Right lobe of liver (tissue), 6 donors: Measurements from ENCODE around the gene ERFE. TPM values are rescaled to one million over a fixed set of nuclear protein-coding genes. Genes with fewer than 3 reads are reported as not detected.

Experiments used
- ATAC-seq, 4 donors: fragments of 200-7000 bp; cut with Tn5 transposase; one replicate each; pipeline ENCODE4 v1.9.1; 2020; ENCODE audit warnings: mild to moderate bottlenecking in 4 of 4, moderate library complexity in 4 of 4
- DNase-seq, 3 donors: peaks; one replicate each; pipeline ENCODE4 v3.0.0-alpha.2; 2020
- H3K27ac ChIP-seq, 3 donors: fragments of 200-600 bp; one replicate each; pipeline ENCODE4 v1.8.0; 2022
- H3K27me3 ChIP-seq, 2 donors: fragments of 200-600 bp; one replicate each; pipeline ENCODE4 v1.8.0; 2022
- H3K36me3 ChIP-seq, 4 donors: fragments of 200-600 bp; sonication (generic) in 1 of 4; one replicate each; pipeline versions ENCODE4 v1.5.1 to v1.8.0; 2017 to 2022; ENCODE audit warnings: control low read depth in 1 of 4
- H3K4me1 ChIP-seq, 4 donors: fragments of 200-600 bp; sonication (generic) in 1 of 4; one replicate each; pipeline versions ENCODE4 v1.5.1 to v1.8.0; 2017 to 2022; ENCODE audit warnings: control low read depth in 1 of 4
- H3K4me3 ChIP-seq, 3 donors: fragments of 200-600 bp; one replicate each; pipeline ENCODE4 v1.8.0; 2022
- H3K9me3 ChIP-seq, 4 donors: fragments of 200-600 bp; sonication (generic) in 1 of 4; one replicate each; pipeline versions ENCODE4 v1.5.1 to v1.8.0; 2017 to 2022; ENCODE audit warnings: control low read depth in 1 of 4
- CTCF ChIP-seq, 4 donors: fragments of 200-600 bp in 3 of 4; fragments of 450-650 bp in 1 of 4; IDR thresholded peaks; one replicate each; pipeline versions ENCODE4 v1.5.1 to v1.8.0; 2016 to 2022; ENCODE audit warnings: antibody characterized with exemption in 4 of 4, mild to moderate bottlenecking in 2 of 4
- POLR2A ChIP-seq: fragments of 450-650 bp; IDR thresholded peaks from one replicate; pipeline ENCODE4 v1.6.1; 2017; ENCODE audit warnings: antibody characterized with exemption, mild to moderate bottlenecking
- WGBS: methylation state at CpG from one replicate; pipeline ENCODE4 v1.1.6; 2018; ENCODE audit warnings: low coverage, low lambda C conversion rate; ENCODE audit not compliant: insufficient coverage; ENCODE audit errors: missing lambda C conversion rate; 5-methylcytosine and 5-hydroxymethylcytosine counted together
- intact Hi-C, 2 donors: fragments of 100-400 bp; cut with DNase I; formaldehyde crosslinking; loops; one replicate each; pipeline versions ENCODE4 v1.11.2 to v1.14.1; 2022
- total RNA-seq, 6 experiments: library from RNA; depleted of rRNA in 2 of 6; stranded (reverse); fragments of >200 nt in 2 of 6; fragmentation: NEBNext Ultra II Directional in 3 of 6; extraction: Animal tissue kit (Norgen Biotek cat#: 25700) in 3 of 6; gene quantifications; one replicate each; pipeline versions ENCODE4 v1.1.0 to v1.2.4, GENCODE V29; 2016 to 2023
- donor health status: DM: no; HTN: yes; CAD: no.
- donor health status: DM: no; HTN: no; CAD: no.
- donor health status: DM: no; HTN: no; CAD: no.
- donor health status: DM: no; HTN: yes; CAD: no.
- donor health status: DM: no; HTN: yes; CAD: no.

Gene ERFE
- total RNA-seq, 6 experiments from 2014 or later = 0.27 to 1.4 (median 0.31) TPM; not detected in 3

GRCh38 chr2:238140040-238140439, 18.7 kb upstream of the ERFE start:
- intact Hi-C loops = no loop called here

GRCh38 chr2:238140721-238141540, 17.8 kb upstream of the ERFE start:
- H3K9me3 ChIP-seq = no peaks in the 10 kb centered on the region
- no peak overlapping the region for H3K4me3 ChIP-seq
- peaks cover 0 to 6% (median 0%) of the 10 kb centered on the region in 4 donors for H3K4me1 ChIP-seq
- H3K27ac ChIP-seq = no peak overlapping the region
- WGBS = 100% methylated on average over 3 of the region's 60 CpGs
- no peak for DNase-seq
- ATAC-seq = no peak
- TF ChIP-seq POLR2A (no peak), CTCF (IDR thresholded peaks at IDR 0.05) (no peak)
- no peaks in the 10 kb centered on the region for H3K36me3 ChIP-seq
- intact Hi-C loops = no loop called here
- H3K27me3 ChIP-seq = no peaks in the 10 kb centered on the region

More at GRCh38 chr2:238140040-238140439, 18.7 kb upstream of the ERFE start:
- 50% methylated on average over 1 of the region's 7 CpGs for WGBS
- DNase-seq = no peak
- Histone ChIP-seq H3K27me3 (no peaks in the 10 kb centered on the region), H3K36me3 (no peaks in the 10 kb centered on the region), H3K27ac (no peak overlapping the region), H3K4me1 (peaks cover 0 to 6% (median 0%) of the 10 kb centered on the region in 4 donors), H3K9me3 (no peaks in the 10 kb centered on the region), H3K4me3 (no peak overlapping the region)
- TF ChIP-seq CTCF (IDR thresholded peaks at IDR 0.05) = no peak
- TF ChIP-seq POLR2A = no peak
- ATAC-seq = no peak

- intact Hi-C loops = no loop called here
- DNase-seq (no peak), ATAC-seq (no peak)
- Histone ChIP-seq H3K27ac (no peak overlapping the region), H3K4me1 (peaks cover 0 to 5% (median 0%) of the 10 kb centered on the region in 4 donors), H3K4me3 (no peak overlapping the region), H3K36me3 (no peaks in the 10 kb centered on the region), H3K27me3 (no peaks in the 10 kb centered on the region), H3K9me3 (no peaks in the 10 kb centered on the region)
- 70% methylated on average over 3 of the region's 10 CpGs for WGBS
- no peak for TF ChIP-seq POLR2A
- no peak for TF ChIP-seq CTCF (IDR thresholded peaks at IDR 0.05)
Observed at GRCh38 chr2:238141541-238142318, 17.0 kb upstream of the ERFE start.

- H3K4me3 ChIP-seq = no peak overlapping the region
- no peaks in the 10 kb centered on the region for H3K36me3 ChIP-seq
- TF ChIP-seq POLR2A (no peak), CTCF (IDR thresholded peaks at IDR 0.05) (no peak)
- no peaks in the 10 kb centered on the region for H3K9me3 ChIP-seq
- H3K27me3 ChIP-seq = no peaks in the 10 kb centered on the region
- no peaks in the 10 kb centered on the region for H3K4me1 ChIP-seq
- ATAC-seq = no peak
- 94% methylated on average over 3 of the region's 30 CpGs for WGBS
- H3K27ac ChIP-seq = no peak overlapping the region
- no peak for DNase-seq
- intact Hi-C loops = no loop called here
Observed at GRCh38 chr2:238142382-238143205, 16.2 kb upstream of the ERFE start.
